GM18873 (cell line): ENCODE data around the gene SMPDL3A.
A peak's percentile ranks its signal among the peaks of the same experiment; 100 is the strongest.
"Not testable (repeated sequence)": the region's sequence is repeated elsewhere in the genome, so short reads cannot be mapped to it uniquely, and the experiment has no call there.

Source experiments
- ATAC-seq: cut with Tn5 transposase; IDR thresholded peaks from one replicate; pipeline ENCODE4 v1.9.1; 2021; ENCODE audit warnings: mild to moderate bottlenecking, moderate library complexity, moderate number of reproducible peaks; ENCODE audit not compliant: unreplicated experiment, low FRiP score

SMPDL3A gene, protein sequence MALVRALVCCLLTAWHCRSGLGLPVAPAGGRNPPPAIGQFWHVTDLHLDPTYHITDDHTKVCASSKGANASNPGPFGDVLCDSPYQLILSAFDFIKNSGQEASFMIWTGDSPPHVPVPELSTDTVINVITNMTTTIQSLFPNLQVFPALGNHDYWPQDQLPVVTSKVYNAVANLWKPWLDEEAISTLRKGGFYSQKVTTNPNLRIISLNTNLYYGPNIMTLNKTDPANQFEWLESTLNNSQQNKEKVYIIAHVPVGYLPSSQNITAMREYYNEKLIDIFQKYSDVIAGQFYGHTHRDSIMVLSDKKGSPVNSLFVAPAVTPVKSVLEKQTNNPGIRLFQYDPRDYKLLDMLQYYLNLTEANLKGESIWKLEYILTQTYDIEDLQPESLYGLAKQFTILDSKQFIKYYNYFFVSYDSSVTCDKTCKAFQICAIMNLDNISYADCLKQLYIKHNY

DNA sequence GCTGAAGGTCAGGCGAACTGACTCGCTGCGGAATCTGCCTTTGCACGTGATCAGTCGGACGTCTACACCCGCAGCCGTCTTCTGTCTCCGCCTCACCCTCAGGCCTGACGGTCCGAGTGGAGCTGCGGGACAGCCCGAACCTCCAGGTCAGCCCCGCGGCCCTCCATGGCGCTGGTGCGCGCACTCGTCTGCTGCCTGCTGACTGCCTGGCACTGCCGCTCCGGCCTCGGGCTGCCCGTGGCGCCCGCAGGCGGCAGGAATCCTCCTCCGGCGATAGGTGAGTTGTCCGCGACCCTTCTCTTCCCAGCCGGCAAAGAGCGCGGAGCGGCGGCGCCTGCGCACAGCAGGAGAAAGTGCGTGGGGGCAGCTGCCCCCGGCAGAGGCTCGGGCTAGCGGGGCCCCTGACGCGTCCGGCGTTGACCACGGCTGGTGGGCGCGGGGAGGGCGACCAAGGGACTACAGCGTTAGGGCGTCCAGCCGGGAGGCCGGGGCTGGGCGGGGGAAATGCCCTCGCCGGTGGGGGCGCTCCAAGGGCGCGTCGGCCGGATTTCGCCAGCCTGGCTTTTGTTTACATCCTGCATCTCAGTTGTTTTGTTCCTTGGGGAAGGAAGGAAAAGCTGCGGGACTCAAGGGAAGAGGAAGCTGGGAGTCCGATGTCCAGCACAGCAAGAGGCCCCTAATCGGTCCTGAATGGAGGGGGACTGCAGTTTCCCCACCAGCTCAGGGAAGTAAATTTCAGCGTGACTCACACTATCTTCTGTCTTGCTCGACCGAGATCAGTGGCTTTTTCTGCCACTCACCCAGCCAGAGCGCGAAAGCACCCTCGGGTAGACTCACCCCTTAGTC, at the start of gene SMPDL3A:
Gene SMPDL3A, plus strand, starts transcription at position 77 of the 846 bp plus-strand sequence. Its CDS starts 89 bp downstream, at position 166.
- peak; percentile 58 for ATAC-seq

DNA sequence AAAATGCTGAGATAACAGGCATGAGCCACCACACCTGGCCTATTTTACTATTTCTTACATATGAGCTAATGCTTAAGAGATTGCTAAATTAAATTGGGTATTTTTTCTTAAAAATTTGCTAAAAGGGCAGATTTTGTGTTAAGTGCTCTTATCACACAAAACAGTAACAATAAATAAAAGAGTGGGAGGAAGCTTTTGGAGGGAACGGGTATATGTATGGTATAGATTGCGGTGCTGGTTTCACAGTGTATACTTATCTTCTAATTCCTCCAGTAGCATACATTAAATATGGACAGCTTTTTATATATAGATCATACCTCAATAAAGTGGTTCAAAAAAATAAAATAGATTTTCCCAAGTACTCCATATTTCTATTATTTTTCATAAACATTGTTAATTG, 49.0 kb upstream of the SMPDL3A start:
- ATAC-seq: no peak

DNA sequence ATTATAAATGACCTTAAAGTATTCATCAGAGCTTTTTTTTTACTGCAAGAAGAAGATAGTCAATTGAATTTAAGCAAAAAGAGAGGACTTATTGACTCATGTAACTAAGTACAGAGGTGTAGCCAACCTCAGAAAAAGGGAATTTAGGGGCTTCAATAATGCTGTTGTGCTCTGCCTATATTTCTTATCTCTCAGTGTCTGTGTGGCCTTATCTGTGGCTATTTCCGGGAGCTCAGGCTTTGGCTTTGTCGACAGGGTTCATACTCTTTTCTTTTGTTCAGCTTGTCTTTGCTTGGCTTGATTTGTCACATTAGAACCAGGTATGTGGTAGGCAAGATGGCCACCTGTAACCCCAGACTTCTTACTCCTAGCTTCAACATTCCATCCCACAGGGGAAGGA, 48.1 kb upstream of the SMPDL3A start:
- no peak for ATAC-seq

DNA sequence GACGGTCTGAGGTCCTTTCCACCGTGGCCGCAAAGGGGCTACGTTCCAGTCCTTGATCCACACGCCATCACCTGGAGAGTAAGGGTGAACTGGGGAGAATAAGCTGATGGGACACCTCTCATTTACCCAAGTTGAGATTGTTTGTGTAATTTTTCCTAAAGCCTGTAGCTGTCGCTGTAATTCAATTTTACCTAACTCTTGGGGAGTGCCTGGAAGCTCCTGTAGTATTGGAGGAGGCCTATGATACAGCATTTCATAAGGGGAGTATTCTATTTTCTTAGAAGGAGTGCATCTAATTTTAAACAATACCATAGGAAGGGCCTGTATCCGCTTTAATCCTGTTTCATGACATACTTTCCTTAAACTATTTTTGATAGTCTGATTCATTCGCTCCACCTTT, 44.8 kb upstream of the SMPDL3A start:
- ATAC-seq: not testable (repeated sequence)

DNA sequence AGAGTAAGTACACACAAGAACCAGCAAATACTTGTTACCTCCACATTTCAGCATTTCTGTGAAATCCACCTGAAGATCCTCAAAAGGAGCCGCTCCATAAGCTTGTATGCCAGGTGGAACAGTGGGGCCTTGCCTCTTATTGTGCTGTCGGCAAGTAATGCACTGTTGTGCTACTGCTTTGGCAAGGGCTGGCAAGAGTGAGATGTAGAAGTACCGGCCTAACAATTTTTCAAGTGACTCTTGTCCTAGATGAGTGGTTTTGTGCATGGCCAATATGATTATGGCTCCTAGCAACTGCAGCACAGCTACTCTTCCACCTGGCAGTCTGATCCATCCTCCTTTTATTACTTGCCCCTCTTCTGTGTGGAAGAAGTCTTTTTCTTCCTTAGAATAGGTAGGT, 44.2 kb upstream of the SMPDL3A start:
- not testable (repeated sequence) for ATAC-seq

DNA sequence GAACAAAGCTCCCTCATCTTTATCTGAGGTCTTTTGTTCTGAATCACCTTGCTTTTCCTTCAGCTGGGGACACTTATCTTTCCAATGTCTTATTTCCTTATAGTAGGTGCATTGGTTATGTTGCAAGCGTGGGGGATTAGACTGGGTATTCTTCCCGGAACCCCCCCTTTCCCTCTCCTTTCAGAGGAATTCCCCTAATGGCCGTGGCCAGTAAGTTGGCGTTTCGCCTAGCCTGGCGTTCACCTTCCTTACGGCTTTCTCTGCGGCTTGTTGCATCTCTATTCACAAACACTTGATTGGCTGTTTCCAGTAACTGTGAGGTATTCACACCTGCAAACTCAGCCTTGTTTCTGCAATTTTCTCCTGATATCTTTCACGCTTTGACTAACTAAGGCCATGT, 42.4 kb upstream of the SMPDL3A start:
- ATAC-seq: no peak

DNA sequence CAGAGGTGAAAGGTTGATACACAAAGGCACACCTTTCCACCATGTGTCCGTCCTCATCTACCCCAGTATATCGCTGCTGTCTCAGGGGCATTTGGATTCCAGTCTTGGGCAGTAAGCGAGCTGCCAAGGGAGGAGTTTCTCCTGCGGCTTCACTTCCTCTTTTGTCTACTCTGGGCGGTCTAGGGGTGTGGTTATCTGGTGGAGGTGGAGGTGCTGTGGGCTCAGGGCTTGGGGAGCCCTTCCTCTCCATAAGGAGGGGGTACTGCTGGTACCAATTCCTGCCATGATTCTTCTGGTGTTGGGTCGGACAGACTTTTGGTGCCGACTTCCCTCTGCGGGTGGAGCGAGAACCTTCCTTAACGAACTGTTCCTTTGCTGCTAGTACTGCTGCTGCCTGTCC, 41.5 kb upstream of the SMPDL3A start:
- ATAC-seq: no peak

DNA sequence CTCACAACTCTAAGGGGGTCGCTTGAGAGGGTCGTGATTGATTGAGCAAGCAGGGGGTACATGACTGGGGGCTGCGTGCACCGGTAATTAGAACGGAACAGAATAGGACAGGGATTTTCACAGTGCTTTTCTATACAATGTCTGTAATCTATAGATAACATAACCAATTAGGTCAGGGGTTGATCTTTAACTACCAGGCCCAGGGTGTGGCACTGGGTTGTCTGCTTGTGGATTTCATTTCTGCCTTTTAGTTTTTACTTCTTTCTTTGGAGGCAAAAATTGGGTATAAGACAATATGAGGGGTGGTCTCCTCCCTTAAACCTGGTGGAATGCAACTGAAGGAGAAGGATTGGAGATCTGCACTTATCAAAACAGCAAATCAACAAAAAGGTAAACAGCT, 40.1 kb upstream of the SMPDL3A start:
- not testable (repeated sequence) for ATAC-seq

DNA sequence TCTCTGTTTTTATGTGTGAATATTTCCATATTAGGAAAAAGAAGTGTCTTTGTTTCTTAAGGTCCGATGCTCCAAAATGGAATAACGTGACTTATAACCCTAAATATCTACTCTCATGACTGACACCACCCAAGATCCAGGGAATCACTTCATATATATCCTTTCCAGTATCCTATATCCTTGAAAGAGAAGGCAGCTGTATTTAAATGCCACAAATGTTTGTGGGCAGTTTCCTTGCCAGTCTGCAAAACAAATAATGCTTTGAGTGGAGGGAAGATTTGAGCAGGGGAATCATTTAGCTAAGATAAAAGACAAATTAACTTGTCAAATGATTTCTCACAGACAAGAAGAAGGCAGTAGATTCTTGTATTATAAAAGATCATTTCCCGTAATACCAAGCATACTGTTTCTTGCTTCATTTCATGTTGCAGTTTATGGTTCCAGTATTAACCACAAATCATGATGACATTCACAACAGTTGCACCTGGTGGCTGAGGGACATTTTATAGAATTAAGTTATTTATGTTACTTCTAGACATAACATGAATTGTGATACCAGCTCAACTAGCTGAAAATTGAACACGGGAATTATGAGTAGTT, 39.5 kb upstream of the SMPDL3A start:
- no peak for ATAC-seq

DNA sequence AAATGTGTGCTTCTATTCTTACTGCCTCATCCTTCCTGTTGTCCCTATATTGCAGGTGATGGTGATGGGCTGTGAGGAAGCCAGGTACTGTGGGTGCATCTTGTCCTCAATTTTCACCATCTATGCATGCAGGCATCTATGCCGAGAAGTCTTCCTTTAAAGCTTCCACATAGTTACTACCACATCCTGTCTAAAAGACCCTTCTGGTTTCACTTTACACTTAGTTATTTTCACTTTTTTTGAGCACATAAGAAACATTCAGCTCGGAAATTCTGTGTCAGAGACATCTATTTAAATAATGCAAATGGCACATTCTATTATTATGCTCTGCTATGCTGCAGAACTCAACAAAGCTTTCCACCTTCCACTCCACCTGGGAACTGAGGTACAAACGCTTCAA, 37.7 kb upstream of the SMPDL3A start:
- peak; percentile 87 for ATAC-seq

DNA sequence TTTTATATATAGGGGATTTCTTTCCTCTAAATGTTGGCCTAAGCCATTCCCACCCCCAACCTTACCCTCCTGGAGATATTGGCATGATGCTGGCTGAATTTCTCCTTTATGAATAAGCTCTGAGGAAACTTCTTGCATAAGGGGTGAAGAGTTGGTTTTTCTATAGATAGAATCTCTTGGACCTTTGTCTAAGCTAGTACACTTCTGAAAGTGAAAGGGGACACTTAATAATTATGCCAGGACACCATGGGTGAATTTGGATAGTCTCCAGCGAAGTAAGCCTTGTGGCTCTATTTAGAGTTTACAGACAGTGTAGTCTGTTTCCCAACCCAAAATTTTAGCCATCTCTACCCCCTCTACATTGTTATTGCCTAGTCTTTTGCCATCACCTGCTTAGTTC, 36.6 kb upstream of the SMPDL3A start:
- no peak for ATAC-seq

DNA sequence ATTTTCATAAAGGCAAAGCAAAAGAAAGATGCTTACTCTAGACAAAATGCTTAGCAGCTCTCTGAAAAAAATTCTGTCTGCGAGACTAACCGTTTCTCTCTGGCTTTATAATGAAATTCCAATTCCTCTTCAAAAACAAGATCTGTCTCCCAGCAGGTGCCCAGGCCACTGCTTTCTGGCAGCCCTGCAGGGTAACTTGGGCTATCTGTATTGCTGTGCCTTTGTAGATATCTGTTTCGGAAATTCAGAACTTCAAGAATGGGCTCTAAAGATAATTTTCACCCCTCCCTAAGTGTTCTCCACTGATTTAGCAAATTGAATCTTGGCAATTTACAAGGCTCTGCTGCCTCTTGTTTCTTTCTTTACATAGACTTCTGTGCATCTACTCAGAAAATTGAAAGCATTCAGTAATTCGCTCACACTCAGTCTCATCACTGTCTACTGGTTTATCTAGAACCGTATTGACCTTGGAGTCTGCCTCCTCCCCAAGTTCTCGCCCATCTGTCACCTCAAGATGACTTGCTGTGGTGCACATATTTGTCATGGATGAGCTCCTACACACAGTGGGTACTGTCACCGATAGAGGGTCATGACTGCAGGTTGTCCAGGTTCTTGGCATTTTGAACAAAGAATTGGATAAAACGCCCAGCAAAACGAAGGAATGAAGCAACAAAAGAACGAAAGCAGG, 35.9 kb upstream of the SMPDL3A start:
- ATAC-seq: no peak

DNA sequence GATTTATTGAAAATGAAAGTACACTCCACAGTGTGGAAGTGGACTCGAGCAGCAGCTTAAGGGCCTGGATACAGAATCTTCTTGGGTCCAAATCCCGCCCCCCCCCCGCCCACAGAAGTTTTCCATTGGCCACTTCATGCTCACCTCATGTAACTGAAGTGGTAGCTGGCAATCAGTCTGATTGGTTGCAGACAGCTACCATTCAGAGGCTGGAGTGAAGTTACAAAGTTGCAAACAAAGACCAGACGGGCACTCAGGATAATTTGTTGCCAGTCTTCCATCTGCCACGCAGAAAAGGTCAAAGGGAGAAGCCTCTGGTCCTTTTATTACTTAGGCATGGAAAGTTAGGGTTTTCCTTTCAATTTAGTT, 35.4 kb upstream of the SMPDL3A start:
- no peak for ATAC-seq

DNA sequence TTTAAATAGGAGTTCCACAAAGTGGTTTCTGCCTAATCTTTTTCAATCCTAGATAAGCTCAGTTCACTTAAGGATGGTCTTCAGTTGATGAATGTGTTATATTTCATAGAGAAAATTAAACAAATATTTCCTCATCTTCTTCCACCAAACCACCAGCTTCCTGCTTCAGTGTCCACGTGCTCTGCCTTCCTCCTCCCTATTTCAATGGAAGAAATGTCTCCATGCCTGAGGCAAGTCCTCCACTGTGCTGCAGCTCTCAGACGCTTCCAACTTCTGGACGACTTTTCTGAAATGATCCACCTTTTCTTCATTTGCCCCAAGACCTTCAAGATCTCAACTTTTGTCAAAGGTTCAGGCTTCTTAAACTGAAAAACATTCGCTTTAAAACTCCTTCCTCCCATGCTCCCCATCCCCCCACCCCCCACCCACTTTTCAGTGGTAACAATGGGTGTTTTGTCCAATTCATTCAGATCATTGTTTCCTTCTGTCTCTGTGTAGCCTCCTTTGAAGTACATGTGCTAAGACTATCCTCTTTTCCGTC, 34.8 kb upstream of the SMPDL3A start:
- ATAC-seq: no peak

DNA sequence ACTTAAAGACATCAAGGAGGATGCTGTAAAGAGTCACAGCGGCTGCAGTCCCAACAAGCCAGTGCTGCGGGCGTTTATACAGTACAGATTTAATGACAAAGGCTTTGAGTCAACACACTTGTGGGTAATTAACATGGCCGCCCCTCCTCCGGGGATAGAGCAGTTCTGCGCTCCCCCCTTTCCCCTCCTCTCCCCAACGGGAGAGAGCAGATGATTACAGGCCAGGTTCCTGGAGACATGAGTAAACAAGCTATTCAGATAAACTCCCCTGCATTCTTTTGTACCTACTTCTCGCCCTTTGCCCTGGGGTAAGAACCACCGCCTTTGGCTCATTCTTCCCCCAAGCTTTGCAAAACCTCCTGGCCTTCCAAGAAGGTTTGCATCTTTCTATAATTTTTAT, 33.2 kb upstream of the SMPDL3A start:
- no peak for ATAC-seq

DNA sequence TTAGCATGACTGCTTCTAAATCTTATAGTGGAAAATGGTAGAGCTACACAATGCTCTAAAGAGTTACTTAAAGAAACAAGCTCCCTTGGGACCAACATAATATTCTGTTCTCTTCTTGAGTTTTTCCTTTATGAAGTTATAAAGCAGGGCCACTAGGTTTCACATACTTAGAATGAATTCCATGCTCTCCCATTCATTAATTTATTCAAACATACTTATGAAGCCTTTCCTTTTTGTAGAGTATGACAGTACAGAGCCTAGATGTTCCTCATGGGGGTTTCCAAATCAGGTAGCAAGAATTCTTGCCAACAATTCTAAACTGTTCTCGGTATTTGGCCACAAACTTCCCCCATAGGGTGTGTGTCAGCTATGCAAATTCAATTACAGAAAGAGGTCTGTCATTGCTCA, 30.1 kb upstream of the SMPDL3A start:
- ATAC-seq: peak; percentile 97

DNA sequence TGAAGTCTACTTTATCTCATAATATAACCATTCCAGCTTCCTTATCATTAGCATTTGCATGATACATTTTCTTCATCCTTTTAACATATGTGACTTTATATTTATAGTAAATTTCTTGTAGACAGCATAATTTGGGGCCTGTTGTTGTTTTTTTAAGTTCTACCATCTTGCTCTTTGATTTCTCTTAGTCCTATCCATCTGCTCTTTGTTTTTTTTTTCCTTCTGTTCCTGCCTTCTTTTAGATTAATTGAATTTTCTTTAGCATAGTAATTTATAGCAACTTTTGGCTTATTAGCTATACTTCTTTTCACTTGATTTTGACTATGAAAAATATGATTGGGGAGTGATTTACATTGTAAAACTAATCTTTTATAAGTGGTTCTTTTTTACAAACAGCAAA, 28.7 kb upstream of the SMPDL3A start:
- no peak for ATAC-seq

DNA sequence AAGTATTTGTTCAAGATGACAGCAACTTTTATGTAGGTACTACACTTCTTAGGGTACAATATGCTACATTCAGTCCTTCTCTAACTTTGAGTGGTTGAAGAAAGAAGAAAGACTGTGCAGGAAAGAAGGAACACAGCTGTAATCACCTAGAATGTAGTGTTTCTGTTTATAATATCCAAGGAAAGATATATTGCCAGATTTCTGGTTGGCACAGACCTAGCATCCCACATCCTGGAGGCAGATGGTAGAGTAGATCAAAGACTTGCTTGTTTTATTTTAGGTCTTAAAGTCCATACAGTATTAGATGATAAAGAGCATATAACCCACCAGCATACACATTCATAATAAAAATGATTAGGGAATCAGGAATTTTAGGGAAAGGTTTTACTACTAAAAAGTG, 22.8 kb upstream of the SMPDL3A start:
- no peak for ATAC-seq

DNA sequence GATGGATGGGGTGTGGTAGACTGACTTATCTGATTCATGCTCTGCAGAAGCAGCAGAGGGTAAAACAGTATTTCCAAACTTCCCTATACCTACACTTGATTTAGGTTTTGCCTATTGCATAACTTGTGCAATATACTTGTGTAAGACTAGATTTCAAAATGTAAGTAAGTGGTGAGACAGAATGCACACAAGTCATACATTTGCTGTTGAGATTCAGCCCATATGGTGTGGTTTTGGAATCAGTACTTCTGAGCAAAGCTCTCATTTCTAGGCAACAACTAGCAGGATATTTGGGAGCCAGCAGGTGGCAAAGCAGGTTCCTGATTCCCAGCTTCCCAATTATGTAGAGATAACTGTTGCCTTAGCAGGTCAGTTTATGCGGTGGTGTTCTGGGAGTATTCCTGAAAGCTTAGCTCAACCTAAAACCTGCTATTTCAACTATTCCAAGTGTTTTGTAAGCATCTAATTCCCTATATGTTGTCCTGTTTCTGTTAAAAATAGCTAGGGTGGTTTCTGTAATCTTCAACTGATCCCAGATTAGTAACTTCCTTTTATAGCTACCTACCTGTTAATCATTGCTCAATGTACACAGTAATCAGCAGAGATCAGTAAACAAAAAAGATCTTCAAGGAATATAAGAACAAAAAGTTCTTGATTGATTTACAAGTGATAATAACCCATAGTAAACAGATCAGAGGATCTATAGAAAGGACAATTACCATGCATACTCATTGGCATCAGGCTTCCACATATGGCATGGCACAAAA, 18.0 kb upstream of the SMPDL3A start:
- ATAC-seq: no peak
